Spleen (tissue), 7 donors: ENCODE results near the gene TCP10L.

Source experiments
- POLR2A ChIP-seq, 3 donors: fragments of 450-650 bp; IDR thresholded peaks; one replicate each; pipeline ENCODE4 v1.5.1; 2017; ENCODE audit warnings: antibody characterized with exemption in 3 of 3, mild to moderate bottlenecking in 1 of 3
- POLR2AphosphoS5 ChIP-seq, 3 donors: sonication (generic); formaldehyde crosslinking; IDR thresholded peaks; one replicate each; pipeline ENCODE4 v1.5.1; 2017; ENCODE audit warnings: antibody characterized with exemption in 3 of 3
- TF ChIP-seq, protein P1 (sequence below), 11 experiments: fragments of 200-600 bp in 7 of 11; fragments of 450-650 bp in 4 of 11; sonication (generic) in 4 of 11; IDR thresholded peaks in 8 of 11; conservative IDR thresholded peaks in 3 of 11; 1 replicate in 7 of 11; 2 replicates in 4 of 11; pipeline versions ENCODE4 v1.4.0 to v1.8.0; 2016 to 2021; ENCODE audit warnings: antibody characterized with exemption in 11 of 11, inconsistent platforms in 4 of 11, mild to moderate bottlenecking in 1 of 11
- donor health status: DM: no; HTN: no; CAD: no; lungs with moderate emphysema.
- donor health status: DM: no; HTN: no; CAD: no.
- donor health status: DM: no; HTN: no; CAD: no.

DNA sequence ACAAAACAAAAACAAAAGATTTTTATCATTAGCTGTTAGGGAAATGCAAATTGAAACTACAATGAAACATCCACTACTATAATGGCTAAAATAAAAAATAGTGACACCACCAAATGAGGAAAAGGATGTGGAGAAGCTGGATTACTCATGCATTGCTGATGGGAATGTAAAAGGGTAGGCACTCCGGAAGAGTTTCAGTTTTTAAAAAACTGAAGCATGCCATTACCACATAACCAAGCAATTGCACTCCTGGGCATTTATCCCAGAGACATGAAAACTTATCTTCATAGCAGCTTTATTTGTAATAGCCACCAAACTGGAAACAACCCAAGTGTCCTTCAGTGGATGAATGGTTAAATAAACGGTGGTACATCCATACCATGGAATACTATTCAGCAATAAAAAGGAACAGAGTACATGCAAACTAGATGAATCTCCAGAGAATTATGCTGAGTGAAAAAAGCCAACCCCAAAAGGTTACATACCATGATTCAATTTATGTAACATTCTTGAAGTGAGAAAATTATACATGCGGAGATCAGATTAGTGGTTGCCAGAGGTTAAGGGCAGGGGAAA is 41.4 kb upstream of the TCP10L start:
- TF ChIP-seq, protein P1, sequence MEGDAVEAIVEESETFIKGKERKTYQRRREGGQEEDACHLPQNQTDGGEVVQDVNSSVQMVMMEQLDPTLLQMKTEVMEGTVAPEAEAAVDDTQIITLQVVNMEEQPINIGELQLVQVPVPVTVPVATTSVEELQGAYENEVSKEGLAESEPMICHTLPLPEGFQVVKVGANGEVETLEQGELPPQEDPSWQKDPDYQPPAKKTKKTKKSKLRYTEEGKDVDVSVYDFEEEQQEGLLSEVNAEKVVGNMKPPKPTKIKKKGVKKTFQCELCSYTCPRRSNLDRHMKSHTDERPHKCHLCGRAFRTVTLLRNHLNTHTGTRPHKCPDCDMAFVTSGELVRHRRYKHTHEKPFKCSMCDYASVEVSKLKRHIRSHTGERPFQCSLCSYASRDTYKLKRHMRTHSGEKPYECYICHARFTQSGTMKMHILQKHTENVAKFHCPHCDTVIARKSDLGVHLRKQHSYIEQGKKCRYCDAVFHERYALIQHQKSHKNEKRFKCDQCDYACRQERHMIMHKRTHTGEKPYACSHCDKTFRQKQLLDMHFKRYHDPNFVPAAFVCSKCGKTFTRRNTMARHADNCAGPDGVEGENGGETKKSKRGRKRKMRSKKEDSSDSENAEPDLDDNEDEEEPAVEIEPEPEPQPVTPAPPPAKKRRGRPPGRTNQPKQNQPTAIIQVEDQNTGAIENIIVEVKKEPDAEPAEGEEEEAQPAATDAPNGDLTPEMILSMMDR (IDR thresholded peaks at IDR 0.05 in 8 of 11, conservative IDR thresholded peaks at IDR 0.05 in 3 of 11): no peak
- TF ChIP-seq POLR2A (IDR thresholded peaks at IDR 0.05) (no peak), POLR2AphosphoS5 (IDR thresholded peaks at IDR 0.05) (no peak)
